Keratinocyte (primary cell): ENCODE data around the gene TMEM258.

Experiments
- EZH2 ChIP-seq: IDR thresholded peaks from one replicate; pipeline ENCODE4 v1.6.1; 2012; ENCODE audit warnings: inconsistent platforms, mild to moderate bottlenecking, low read length, moderate library complexity
- TF ChIP-seq, protein P1 (sequence below), 3 experiments: IDR thresholded peaks in 1 of 3; conservative IDR thresholded peaks in 1 of 3; optimal IDR thresholded peaks in 1 of 3; 2 replicates in 2 of 3; 3 replicates in 1 of 3; pipeline versions ENCODE3 to v1.5.1; 2011; ENCODE audit warnings: low read length in 3 of 3, mild to moderate bottlenecking in 3 of 3, moderate library complexity in 2 of 3, control low read depth in 1 of 3, inconsistent platforms in 1 of 3; ENCODE audit not compliant: insufficient read depth in 2 of 3; ENCODE audit errors: extremely low read depth in 1 of 3

DNA sequence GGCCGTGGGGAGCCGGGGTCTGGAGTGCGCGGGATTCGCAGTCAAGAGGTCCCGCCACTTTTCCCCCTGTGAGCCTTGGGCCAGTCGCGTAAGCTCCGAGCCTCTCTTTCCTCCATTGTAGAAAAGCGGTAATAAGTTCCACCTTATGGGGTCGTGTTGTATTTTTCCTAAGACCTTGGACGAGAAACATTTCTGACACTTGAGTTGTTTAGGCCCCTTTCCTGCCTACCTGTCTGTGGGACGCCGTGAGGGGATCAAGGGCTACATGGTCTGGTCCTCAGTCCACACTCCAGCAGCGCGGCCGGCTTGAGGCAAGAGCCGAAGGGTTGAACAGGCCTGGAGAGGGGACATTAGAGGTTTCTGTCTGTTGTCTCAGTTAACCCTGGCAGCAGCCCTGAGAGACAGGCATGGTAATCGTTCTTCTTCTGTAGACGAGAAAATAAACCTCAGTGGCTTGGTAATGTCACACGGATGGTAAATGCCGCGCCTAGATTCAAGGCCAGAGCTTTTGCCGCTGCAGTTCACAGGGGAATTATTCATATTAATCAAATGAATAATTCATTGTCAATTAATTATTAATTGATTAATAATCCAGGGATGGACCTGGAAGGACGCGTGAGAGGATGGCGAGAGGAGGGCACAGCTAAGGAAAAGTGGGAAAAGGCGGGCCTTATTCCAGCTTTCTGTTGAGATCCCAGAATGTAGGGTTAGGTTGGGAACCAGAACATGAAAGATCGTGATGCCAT lies 857 bp upstream of the TMEM258 start:
- TF ChIP-seq, protein P1, sequence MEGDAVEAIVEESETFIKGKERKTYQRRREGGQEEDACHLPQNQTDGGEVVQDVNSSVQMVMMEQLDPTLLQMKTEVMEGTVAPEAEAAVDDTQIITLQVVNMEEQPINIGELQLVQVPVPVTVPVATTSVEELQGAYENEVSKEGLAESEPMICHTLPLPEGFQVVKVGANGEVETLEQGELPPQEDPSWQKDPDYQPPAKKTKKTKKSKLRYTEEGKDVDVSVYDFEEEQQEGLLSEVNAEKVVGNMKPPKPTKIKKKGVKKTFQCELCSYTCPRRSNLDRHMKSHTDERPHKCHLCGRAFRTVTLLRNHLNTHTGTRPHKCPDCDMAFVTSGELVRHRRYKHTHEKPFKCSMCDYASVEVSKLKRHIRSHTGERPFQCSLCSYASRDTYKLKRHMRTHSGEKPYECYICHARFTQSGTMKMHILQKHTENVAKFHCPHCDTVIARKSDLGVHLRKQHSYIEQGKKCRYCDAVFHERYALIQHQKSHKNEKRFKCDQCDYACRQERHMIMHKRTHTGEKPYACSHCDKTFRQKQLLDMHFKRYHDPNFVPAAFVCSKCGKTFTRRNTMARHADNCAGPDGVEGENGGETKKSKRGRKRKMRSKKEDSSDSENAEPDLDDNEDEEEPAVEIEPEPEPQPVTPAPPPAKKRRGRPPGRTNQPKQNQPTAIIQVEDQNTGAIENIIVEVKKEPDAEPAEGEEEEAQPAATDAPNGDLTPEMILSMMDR (optimal IDR thresholded peaks at IDR 0.05 in 1 of 3, IDR thresholded peaks at IDR 0.05 in 1 of 3, conservative IDR thresholded peaks at IDR 0.05 in 1 of 3; ENCODE audit: extremely low read depth in 1 of 3, insufficient read depth in 2 of 3, low read length in 3 of 3), result no peak
- no peak for TF ChIP-seq EZH2
